GM12872 (cell line): ENCODE results near the gene PAX2.

Source experiments
- TF ChIP-seq, protein P1 (sequence below): IDR thresholded peaks from 3 replicates; pipeline ENCODE4 v1.5.1; 2011; ENCODE audit warnings: low read depth, mild to moderate bottlenecking, low read length, moderate library complexity; ENCODE audit not compliant: insufficient read depth

The PAX2 gene

DNA sequence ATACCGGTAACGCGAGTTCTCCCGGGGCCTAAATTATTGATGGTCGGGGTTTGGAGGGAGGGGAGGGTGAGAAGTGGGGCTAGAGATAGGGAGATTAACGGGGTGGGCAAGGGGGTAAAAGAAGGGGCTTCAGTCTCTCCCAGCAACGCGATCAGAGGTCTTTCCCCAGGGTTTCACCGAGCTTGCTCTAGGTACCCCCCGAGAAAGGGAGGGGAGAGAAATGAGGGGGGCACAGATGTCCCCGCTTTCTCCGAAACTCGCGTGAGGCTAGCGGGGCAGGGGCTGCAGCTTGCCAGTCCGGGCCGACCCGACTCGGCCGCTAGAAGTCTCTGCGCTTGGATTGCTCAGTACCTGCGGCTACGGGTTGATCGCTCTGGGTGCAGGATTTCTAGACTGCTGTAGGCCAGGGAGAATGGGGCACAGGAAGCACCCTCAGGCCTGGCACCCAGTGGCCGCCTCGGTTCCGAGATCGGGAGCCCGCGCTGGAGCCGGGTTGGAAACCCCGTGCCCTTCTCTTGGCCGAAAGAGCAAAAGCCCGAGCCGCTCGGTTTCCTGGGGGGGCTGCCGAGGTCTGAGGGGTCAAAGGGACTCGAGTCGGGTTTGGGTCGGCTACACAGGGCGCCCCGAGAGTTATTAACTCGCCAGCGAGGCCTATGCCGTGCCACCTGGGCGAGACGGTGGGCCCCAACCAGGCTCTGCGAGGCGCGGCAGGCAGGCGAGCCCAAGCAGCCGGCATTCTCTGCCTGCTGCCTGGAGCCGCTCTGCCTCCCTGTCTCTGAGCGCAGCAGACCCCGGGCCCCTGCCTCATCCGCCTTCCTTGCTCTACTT, 3.1 kb downstream of the PAX2 start:
- TF ChIP-seq, protein P1, sequence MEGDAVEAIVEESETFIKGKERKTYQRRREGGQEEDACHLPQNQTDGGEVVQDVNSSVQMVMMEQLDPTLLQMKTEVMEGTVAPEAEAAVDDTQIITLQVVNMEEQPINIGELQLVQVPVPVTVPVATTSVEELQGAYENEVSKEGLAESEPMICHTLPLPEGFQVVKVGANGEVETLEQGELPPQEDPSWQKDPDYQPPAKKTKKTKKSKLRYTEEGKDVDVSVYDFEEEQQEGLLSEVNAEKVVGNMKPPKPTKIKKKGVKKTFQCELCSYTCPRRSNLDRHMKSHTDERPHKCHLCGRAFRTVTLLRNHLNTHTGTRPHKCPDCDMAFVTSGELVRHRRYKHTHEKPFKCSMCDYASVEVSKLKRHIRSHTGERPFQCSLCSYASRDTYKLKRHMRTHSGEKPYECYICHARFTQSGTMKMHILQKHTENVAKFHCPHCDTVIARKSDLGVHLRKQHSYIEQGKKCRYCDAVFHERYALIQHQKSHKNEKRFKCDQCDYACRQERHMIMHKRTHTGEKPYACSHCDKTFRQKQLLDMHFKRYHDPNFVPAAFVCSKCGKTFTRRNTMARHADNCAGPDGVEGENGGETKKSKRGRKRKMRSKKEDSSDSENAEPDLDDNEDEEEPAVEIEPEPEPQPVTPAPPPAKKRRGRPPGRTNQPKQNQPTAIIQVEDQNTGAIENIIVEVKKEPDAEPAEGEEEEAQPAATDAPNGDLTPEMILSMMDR = no peak

DNA sequence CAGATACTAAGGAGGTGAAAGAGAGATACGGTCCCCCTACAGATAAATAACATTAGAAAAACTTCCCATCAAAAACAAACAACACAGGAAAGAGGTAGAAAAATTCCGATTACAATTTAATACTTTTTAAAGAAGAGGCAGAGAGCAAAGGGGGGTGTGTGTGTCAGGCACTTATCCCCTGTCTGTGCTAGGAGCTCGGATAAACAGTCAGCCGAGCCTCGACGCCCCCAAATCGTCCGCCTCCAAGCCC, 3.6 kb downstream of the PAX2 start:
- TF ChIP-seq, protein P1 = no peak

DNA sequence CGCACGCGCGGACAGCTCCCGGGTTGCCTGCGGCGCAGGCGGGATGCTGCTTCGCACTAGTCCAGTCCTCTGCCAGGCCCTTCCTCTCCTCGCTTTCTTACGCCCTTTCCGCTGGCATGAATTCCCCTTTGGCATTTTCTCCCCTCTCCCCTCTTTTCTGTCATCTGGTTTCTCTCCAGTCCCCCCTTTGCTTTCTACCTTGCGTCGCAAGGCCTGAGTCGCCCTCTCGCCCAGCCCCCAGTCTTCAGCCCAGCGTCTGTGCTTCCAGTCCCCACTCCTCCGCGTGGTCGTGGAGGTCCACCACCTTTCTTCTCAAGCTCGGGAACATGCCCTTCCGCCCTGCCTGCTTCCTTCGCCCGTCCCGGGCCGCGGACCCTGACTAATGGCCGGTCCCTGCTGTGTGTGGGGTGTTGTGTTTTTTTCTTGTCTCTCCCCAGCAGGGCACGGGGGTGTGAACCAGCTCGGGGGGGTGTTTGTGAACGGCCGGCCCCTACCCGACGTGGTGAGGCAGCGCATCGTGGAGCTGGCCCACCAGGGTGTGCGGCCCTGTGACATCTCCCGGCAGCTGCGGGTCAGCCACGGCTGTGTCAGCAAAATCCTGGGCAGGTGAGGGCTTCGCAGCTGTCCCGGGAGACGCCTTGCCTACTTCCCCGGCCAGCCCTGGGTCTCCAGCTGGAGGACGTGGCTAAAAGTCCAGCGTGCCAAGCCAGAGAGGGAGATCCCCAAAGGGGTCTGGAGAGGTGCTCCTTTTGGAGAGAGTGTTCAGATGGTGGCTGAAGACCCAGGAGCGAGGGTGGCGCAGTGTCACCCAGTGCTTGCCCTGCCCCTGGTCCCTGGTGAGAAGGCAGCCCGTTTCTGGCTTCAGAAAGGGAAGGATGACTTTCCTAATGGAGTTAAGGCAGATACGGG, 4.2 kb downstream of the PAX2 start:
- TF ChIP-seq, protein P1 = no peak

DNA sequence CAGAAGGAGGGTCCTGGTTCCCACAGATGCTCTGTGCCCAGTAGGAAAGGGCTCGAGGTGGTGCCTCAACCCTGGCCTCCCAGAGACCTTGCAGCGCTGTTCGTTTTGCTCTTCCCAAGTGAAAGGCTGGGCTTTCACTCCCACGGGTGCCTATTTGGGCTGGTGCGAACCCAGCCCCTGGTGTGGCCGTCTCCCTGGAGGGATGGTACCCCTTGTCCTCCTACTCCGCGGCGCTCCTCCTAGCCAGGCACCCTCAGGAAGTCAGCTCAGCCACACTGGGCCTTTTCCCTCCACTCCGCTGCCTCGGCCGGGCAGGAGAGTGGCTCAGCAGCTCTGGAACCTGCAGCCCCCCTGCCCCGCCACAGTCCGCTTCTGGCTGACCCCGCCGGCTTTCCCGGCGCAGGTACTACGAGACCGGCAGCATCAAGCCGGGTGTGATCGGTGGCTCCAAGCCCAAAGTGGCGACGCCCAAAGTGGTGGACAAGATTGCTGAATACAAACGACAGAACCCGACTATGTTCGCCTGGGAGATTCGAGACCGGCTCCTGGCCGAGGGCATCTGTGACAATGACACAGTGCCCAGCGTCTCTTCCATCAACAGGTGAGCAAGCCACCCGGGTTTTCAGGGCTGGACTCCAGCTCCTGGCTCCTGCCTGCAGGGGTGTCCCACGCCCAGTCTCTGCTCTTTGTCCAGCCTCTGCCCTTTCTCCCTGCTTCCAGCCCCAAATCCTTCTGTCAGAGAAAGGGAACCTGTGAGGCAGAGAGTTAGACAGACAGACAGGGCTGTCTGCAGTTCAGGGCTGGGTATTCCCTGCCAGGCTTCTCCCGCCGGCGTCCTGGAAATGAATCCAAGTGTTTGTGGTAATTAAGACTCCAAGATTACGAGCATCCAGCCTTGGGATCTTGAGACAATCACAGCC, 5.2 kb downstream of the PAX2 start:
- TF ChIP-seq, protein P1 = no peak

DNA sequence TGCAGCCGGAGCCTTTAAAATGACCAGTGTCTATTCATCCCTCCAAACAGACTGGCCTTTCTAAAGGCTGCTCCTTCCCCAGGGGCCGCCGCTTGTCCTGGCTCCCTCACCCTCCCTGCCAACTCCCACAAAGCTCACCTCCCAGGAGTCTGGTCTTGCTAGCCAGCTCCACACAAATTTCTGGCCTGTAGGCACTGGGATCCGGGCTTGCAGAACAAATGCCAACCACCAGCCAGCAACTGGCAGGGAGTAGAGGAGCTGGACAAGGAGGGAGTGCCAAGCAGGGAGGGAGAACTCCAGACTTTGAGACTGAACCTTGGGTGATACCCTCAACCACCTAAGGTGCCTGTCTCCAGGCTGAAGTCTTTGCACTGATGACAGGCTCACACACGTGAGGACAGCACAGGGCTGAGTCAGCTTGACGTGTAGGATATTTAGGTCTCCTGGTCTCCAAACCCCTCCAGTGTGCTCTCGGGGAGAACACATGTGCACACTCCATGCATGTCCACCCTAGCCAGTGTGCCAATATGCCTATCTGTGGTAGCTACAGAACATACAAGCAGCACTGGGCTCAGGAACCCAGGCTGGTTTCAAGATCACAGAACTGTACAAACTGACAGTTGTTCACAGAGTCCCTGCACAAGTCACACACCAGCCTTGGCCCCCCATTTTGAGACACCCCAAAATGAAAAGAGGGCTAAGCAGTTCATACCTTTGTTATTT, 6.0 kb downstream of the PAX2 start:
- TF ChIP-seq, protein P1 = no peak

DNA sequence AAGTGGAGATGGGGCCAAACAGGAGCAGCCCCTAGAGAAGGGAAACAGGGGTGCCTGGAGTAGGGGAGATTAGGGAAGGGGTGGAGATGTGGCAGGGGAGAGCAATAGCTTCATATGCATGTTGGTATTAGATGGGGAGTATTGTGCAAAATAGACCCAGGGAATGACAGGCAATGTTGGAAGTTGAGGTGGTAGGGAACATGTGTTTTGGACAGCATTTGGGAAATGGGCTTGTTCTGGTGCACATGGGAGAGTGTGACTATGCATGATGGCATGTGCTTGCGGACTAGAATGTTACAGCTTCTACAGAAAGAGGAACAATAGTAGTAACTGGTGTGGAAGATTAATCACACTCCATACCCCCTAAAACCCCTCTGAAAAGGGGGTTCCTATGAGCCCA, 10.4 kb downstream of the PAX2 start:
- TF ChIP-seq, protein P1 = no peak
